Body of pancreas (tissue), 4 donors: Measurements from ENCODE around the gene NME7. TPM values are rescaled to one million over a fixed set of nuclear protein-coding genes. Genes with fewer than 3 reads are reported as not detected.

ENCODE experiments used
- ATAC-seq: fragments of 150-250 bp; one replicate; pipeline ENCODE4 v1.9.1; 2016
- DNase-seq, 4 donors: peaks; one replicate each; pipeline ENCODE4 v3.0.0-alpha.2; 2019
- H3K27ac ChIP-seq, 4 donors: fragments of 200-600 bp; sonication (generic); 1 replicate in 3 of 4; 2 replicates in 1 of 4; pipeline versions ENCODE4 v1.5.1 to v1.6.1; 2016 to 2019; ENCODE audit warnings: mild to moderate bottlenecking in 1 of 4, mixed read lengths in 1 of 4, moderate library complexity in 1 of 4
- H3K27me3 ChIP-seq, 2 donors: fragments of 200-600 bp; sonication (generic); one replicate each; pipeline ENCODE4 v1.6.0; 2016; ENCODE audit warnings: mild to moderate bottlenecking in 1 of 2
- H3K36me3 ChIP-seq, 2 donors: fragments of 200-600 bp; sonication (generic); replicated peaks in 1 of 2; 2 replicates each; pipeline ENCODE4 v1.5.1; 2016; ENCODE audit warnings: low read depth in 2 of 2; ENCODE audit not compliant: insufficient read depth in 1 of 2
- H3K4me1 ChIP-seq: fragments of 200-600 bp; sonication (generic); one replicate; pipeline ENCODE4 v1.6.0; 2016
- H3K4me3 ChIP-seq, 2 donors: fragments of 200-600 bp; sonication (generic); 1 replicate in 1 of 2; 2 replicates in 1 of 2; pipeline ENCODE4 v1.5.1; 2016 to 2019
- H3K9me3 ChIP-seq, 3 donors: fragments of 200-600 bp; sonication (generic); 1 replicate in 2 of 3; 2 replicates in 1 of 3; pipeline ENCODE4 v1.5.1; 2016
- CTCF ChIP-seq, 7 experiments: fragments of 450-650 bp in 4 of 7; fragments of 200-600 bp in 3 of 7; sonication (generic) in 3 of 7; IDR thresholded peaks; one replicate each; pipeline ENCODE4 v1.5.1; 2016 to 2019; ENCODE audit warnings: antibody characterized with exemption in 7 of 7
- POLR2A ChIP-seq, 3 donors: fragments of 450-650 bp; IDR thresholded peaks; one replicate each; pipeline ENCODE4 v1.6.1; 2016; ENCODE audit warnings: antibody characterized with exemption in 3 of 3, mild to moderate bottlenecking in 2 of 3
- WGBS, 2 donors: methylation state at CpG; one replicate each; pipeline ENCODE4 v1.1.5; 2017; 5-methylcytosine and 5-hydroxymethylcytosine counted together
- intact Hi-C: fragments of 100-400 bp; cut with DNase I; formaldehyde crosslinking; loops from one replicate; pipeline ENCODE4 v1.15.1; 2023
- total RNA-seq, 2 donors: library from RNA; depleted of rRNA; stranded (reverse); fragments of >200 nt; gene quantifications; one replicate each; pipeline ENCODE4 v1.1.0, GENCODE V29; 2016

Gene NME7
- total RNA-seq, 2 donors from 2014 or later: 8.9 to 23.9 TPM

- TF ChIP-seq POLR2A (IDR thresholded peaks at IDR 0.05) (no peak), CTCF (IDR thresholded peaks at IDR 0.05) (no peak)
- H3K36me3 ChIP-seq: no peaks in the 10 kb centered on the region
- intact Hi-C loops: no loop called here
Measured at GRCh38 chr1:169099561-169099960, 268.0 kb downstream of the NME7 start.

GRCh38 chr1:169098380-169098779, 269.2 kb downstream of the NME7 start:
- peaks cover 39% of the 10 kb centered on the region for H3K4me1 ChIP-seq
- no peak for DNase-seq
- H3K27ac ChIP-seq: no peak overlapping the region
- no peak for ATAC-seq
- H3K36me3 ChIP-seq: no peaks in the 10 kb centered on the region
- H3K27me3 ChIP-seq: no peaks in the 10 kb centered on the region
- H3K9me3 ChIP-seq: no peaks in the 10 kb centered on the region
- 73 to 93% methylated on average over 1 of the region's 1 CpG for WGBS, 2 donors
- H3K4me3 ChIP-seq: no peak overlapping the region
- intact Hi-C loops: no loop called here
- TF ChIP-seq CTCF (IDR thresholded peaks at IDR 0.05) (no peak), POLR2A (IDR thresholded peaks at IDR 0.05) (no peak)

More at GRCh38 chr1:169099561-169099960, 268.0 kb downstream of the NME7 start:
- no peak for DNase-seq
- H3K27me3 ChIP-seq: no peaks in the 10 kb centered on the region
- no peaks in the 10 kb centered on the region for H3K9me3 ChIP-seq
- H3K27ac ChIP-seq: no peak overlapping the region
- ATAC-seq: no peak
- H3K4me3 ChIP-seq: no peak overlapping the region
- WGBS, 2 donors: 70 to 72% methylated on average over 2 of the region's 2 CpGs
- H3K4me1 ChIP-seq: peaks cover 48% of the 10 kb centered on the region

- TF ChIP-seq CTCF (IDR thresholded peaks at IDR 0.05): no peak
- no peak for TF ChIP-seq POLR2A (IDR thresholded peaks at IDR 0.05)
- ATAC-seq (no peak), DNase-seq (no peak)
- Histone ChIP-seq H3K27ac (no peak overlapping the region), H3K9me3 (no peaks in the 10 kb centered on the region), H3K4me3 (no peak overlapping the region), H3K4me1 (peaks cover 7% of the 10 kb centered on the region), H3K27me3 (no peaks in the 10 kb centered on the region), H3K36me3 (no peaks in the 10 kb centered on the region)
- intact Hi-C loops: no loop called here
- 67 to 73% methylated on average over 4 of the region's 4 CpGs for WGBS, 2 donors
Measured at GRCh38 chr1:169094897-169095569, 272.6 kb downstream of the NME7 start.

GRCh38 chr1:169092399-169092798, 275.2 kb downstream of the NME7 start:
- Histone ChIP-seq H3K27ac (no peak overlapping the region), H3K4me3 (no peak overlapping the region), H3K4me1 (peaks cover 20% of the 10 kb centered on the region), H3K27me3 (no peaks in the 10 kb centered on the region), H3K36me3 (no peaks in the 10 kb centered on the region), H3K9me3 (no peaks in the 10 kb centered on the region)
- no peak for TF ChIP-seq POLR2A (IDR thresholded peaks at IDR 0.05)
- TF ChIP-seq CTCF (IDR thresholded peaks at IDR 0.05): no peak
- DNase-seq: no peak
- no peak for ATAC-seq
- intact Hi-C loops: no loop called here
- WGBS, 2 donors: 79 to 82% methylated on average over 2 of the region's 2 CpGs

- intact Hi-C loops: no loop called here
- no peak overlapping the region for H3K4me3 ChIP-seq
- ATAC-seq: no peak
- 81 to 89% methylated on average over 4 of the region's 4 CpGs for WGBS, 2 donors
- peaks cover 28% of the 10 kb centered on the region for H3K4me1 ChIP-seq
- no peak overlapping the region for H3K27ac ChIP-seq
- H3K27me3 ChIP-seq: no peaks in the 10 kb centered on the region
- no peak for DNase-seq
- H3K9me3 ChIP-seq: no peaks in the 10 kb centered on the region
- no peaks in the 10 kb centered on the region for H3K36me3 ChIP-seq
- no peak for TF ChIP-seq POLR2A (IDR thresholded peaks at IDR 0.05)
Measured at GRCh38 chr1:169091480-169091941, 276.1 kb downstream of the NME7 start.
